Hematopoietic multipotent progenitor cell treated with erythropoietin and hydrocortisone succinate and interleukin-3 and kit ligand, for 4 days (in vitro differentiated cells): Measurements from ENCODE around the gene SOBP.

Experiments
- DNase-seq: peaks from one replicate; pipeline ENCODE4 v3.0.0-alpha.2; 2015

Gene SOBP

DNA sequence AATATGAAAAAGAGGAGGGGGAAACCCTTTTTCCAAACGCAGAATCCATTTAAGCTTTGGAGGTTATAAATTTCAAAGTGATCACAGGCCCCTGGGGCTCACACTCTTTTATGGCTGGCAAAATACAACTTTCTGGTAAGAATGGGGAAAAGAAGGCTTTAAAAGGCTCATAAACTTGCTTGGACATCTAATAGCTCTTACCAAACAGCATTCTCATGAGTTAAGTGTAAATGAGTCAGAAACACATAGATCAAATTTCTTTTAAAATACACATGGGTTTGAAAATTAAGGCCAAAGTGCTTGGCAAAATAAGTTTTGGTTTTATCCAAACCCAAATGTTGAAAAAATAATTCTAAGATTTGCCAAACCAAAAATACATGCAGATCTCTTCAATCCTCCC, 154.6 kb downstream of the SOBP start:
- DNase-seq = no peak

DNA sequence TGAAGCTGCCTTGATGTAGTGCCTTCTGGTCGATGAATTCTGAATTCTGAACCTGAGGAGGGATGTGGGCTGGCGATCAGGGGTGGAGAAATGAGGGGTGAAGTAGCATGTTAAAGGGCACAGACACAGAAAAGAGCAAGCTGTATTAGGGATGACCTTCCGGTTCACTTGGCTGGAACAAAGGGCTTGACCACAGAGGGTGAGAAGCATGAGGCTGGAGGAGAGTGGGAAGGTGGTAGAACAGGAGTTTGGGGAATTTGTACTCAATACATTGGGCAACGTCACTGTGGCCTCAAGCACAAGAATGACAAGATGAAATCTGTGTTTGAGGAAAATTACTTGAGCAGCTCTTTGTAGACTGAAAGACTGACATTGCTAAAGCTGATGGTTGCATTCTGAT, 155.8 kb downstream of the SOBP start:
- DNase-seq = no peak

GRCh38 chr6:107646176-107646575, 156.3 kb downstream of the SOBP start:
- DNase-seq = no peak

DNA sequence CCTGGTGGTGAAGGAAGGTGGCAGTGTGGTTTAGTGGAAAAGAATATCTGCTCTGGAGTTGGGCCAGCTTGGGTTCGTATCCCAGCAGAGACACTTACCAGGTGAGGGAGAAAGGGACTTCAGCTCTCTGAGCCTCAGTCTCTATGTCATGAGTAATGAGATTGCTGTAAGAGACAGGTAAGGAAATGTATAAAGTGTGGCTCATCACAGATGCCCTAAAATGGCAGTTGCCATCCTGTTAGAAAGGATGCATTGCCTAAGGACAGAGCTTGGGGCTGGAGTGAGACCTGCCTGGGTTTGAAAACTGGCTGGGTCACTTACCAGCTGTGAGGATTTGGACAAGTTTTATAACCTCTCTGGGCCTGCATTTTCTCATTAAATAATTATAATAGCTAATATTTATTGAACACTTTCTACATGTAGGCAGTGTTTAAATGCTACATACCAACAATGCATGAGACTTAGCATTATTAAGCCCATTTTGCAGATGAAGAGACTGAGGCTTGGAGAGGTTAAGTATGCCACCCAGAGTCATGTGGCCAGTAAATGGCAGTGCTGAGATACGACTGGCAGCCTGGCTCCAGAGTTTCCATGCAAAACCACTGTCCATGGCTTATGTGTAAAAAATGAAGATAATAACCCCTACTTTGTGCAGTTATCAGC, 157.0 kb downstream of the SOBP start:
- no peak for DNase-seq

DNA sequence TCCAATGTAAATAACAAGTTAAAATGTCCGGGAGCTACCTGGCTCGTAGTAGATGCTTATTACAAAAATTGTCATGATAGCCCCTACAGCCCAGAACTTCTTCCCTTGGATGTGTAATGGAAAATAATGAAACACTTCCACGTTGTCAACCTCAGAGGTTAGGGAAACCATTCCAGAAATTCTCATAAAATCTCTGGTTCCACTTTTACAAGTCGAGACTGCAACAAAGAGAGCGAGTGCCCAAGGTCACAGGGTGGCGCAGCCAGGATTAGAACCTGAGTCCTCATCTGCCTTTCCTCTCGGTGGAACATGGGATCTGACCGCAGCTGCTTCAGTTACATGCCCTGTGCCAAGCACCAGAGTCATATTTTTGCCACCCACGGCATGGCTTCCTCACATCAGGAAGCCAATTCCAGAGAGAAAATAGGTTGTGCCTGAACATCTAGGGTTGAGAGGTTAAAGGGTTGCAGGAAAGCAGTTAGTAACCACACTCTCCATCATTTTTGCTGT, 157.6 kb downstream of the SOBP start:
- DNase-seq = no peak

GRCh38 chr6:107648983-107649382, 159.1 kb downstream of the SOBP start:
- DNase-seq = no peak

GRCh38 chr6:107652526-107653182, 162.7 kb downstream of the SOBP start:
- no peak for DNase-seq

DNA sequence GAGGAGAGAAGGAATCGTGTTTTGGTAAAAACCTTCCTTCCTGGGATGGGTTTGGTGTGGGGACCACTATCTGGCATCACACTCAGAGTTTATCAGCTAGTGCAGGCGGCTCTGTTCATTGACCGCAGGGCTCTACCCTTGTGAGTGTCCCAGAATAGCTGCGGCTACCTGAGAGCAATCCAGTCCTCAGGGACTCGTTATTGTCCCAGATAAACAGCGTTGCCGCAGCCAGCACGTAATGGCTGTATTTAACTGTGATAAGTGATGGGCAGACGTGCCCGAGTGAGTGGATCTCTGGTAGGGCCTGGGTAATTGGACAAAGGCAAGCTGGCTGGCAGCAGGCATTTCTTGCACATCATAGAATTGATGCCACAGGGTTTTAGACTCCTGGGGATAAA, 163.3 kb downstream of the SOBP start:
- DNase-seq = peak; percentile 52

DNA sequence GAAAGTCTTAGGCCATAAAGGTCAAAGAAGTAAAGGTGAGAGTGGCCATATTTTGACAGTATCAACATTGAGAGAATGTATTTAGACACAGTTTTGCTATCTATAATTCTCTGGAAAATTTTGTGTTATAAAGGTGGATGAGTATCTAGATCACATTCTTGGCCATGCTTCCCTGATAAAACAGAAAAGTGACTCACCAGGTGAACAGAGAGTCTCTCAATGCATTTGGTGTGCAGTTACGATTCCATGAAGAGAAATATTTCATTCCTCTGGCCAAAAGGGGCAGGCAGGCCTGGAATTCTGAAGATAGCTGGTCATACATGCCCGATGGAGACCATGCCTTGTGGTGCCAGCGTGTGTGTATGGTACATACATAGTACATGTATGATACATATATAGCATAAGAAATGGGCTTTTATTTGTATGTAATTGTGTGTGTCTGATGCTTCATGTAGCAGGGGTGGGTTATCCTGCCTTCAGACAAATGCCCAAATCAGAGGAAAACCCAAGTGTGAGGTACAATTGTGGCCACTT, 164.0 kb downstream of the SOBP start:
- DNase-seq = no peak

DNA sequence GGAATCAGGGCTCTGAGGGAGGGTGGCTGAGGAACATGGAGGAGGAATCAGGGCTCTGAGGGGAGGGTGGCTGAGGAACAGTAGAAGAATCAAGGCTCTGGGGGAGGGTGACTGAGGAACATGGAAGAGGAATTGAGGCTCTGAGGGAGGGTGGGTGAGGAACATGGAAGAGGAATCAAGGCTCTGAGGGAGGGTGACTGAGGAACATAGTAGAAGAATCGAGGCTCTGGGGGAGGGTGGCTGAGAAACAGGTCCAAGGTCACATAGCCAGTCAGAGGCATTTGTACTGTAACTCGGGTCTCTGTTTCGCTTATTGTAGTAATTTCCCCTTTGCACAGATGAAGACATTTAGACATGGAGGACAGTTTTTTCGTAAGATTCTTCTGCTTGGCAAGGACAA, 164.8 kb downstream of the SOBP start:
- DNase-seq = no peak

DNA sequence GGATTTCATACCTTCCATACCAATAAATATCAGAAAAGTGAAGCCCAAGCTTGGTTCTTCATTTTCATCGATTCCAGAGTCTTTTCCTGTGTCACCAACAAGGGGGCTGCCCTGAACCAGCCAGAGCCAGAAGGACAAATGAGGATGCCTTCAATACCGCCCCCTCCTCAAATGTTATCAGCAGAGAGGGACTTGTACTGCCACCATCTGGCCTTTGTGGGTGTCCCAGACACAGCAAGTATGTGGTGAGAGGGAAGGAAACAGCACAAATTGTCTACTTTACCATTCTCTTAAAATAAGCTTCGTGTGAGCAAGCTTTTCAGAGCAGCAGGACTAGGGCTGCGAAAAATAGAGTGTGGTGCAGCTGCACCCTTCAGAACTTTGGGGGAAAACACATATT, 165.3 kb downstream of the SOBP start:
- DNase-seq = peak; percentile 27

- DNase-seq = no peak
Measured at GRCh38 chr6:107655864-107656263, 165.9 kb downstream of the SOBP start.

DNA sequence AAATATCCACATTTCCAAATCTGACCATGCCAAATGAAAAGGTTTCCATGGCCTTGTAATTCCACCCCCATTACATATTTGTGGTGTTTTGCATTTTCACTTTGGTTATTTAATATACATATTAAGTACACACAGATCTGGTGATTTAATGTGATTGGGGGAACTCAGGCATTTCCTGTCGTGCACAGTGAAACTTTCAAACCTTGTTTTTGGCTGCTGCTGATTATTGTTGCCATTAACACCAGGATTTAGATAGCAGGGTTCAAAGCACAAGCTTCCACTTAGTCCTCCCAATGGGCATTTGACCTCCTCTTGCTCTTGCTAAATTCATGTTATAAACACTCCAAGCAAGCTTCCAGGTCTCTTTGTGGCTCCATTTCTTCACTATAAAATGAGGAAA, 166.5 kb downstream of the SOBP start:
- DNase-seq = no peak

GRCh38 chr6:107656883-107657282, 167.0 kb downstream of the SOBP start:
- no peak for DNase-seq

DNA sequence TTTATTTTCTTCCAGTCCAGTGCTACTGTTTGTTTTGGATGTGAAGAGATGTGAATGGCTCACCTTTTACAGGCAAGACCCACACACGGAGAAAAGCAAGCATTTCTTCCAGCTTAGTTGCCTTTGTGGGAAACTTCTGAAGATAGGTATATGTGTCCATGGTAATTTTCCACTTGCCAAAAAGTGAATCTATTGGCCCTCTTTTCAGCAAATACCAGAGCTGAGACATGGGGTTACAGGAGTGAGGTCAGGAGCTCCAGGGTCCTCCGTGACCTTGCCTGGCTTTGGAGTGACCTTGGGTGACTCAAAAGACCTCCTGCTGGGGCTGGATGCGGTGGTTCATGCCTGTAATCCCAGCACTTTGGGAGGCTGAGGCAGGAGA, 167.4 kb downstream of the SOBP start:
- no peak for DNase-seq

GRCh38 chr6:107657755-107658461, 168.0 kb downstream of the SOBP start:
- peak; percentile 30 for DNase-seq

GRCh38 chr6:107658920-107659865, 169.3 kb downstream of the SOBP start:
- DNase-seq = no peak

DNA sequence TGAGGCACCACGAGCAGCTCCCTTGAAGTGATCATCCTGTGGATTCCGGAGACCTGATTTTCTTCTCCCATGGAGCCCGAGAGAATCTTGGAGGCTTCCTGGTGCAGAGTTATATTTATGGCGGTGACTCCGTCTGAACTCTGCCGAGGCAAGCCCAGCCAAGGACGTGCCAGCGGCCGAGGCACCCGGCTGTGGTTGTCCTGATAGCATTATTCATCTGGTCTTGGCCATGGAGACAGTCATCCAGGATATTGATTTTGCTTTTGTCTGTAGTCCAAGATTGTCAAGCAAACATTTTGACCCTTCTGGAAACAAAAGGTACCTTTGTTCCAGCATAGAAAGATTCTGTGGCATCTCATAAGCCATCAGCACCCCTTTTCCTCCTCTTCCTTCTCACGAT, 170.9 kb downstream of the SOBP start:
- DNase-seq = no peak

GRCh38 chr6:107661291-107661690, 171.4 kb downstream of the SOBP start:
- no peak for DNase-seq

DNA sequence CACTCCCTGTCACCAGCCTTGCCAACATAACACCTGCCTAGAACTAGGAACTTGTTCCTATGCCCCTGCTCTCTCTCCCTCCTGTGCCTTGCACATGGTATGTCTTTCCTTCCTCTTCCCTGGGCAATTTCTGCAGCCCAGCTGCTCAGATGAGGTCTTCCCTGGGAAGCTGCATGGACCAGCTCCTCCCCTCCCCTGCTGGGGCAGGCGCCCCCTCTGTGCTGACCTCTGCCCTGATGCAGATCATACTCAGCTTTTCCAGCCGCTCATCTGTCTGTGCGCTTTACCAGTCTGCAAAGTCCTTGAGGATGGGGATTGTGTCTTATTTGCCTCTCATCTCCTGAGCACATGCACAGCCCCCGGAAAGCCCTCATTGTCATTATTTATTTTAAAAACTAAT, 172.4 kb downstream of the SOBP start:
- DNase-seq = no peak

- DNase-seq = no peak
Measured at GRCh38 chr6:107663308-107663707, 173.4 kb downstream of the SOBP start.

- no peak for DNase-seq
Measured at GRCh38 chr6:107665382-107665781, 175.5 kb downstream of the SOBP start.
